Skeletal muscle satellite cell (primary cell): ENCODE data around the gene KCNIP4.
A peak's percentile ranks its signal among the peaks of the same experiment; 100 is the strongest.

ENCODE experiments used
- H3K27me3 ChIP-seq: 2 replicates; pipeline ENCODE4 v1.7.0; 2013; ENCODE audit warnings: low read length; ENCODE audit not compliant: control insufficient read depth, insufficient read depth
- H3K36me3 ChIP-seq: 2 replicates; pipeline ENCODE4 v1.7.0; 2013; ENCODE audit warnings: mild to moderate bottlenecking, control low read depth, low read length; ENCODE audit not compliant: insufficient read depth
- H3K4me1 ChIP-seq: 2 replicates; pipeline ENCODE4 v1.7.0; 2013; ENCODE audit warnings: low read length; ENCODE audit not compliant: control insufficient read depth, insufficient read depth
- H3K4me2 ChIP-seq: 2 replicates; pipeline ENCODE4 v1.7.0; 2013; ENCODE audit warnings: mild to moderate bottlenecking, low read length
- H3K4me3 ChIP-seq: 2 replicates; pipeline ENCODE4 v1.7.0; 2013; ENCODE audit warnings: low read length
- H3K9ac ChIP-seq: 2 replicates; pipeline ENCODE4 v1.7.0; 2013; ENCODE audit warnings: mild to moderate bottlenecking, low read depth, low read length, moderate library complexity
- H3K9me3 ChIP-seq: replicated peaks from 2 replicates; pipeline ENCODE4 v1.7.0; 2013; ENCODE audit warnings: mild to moderate bottlenecking, control low read depth, low read length

Gene KCNIP4

GRCh38 chr4:21845663-21846062 lies 102.9 kb downstream of the KCNIP4 start:
- H3K9ac ChIP-seq, result peak overlapping the region; percentile 16
- peak overlapping the region; percentile 3 for H3K4me2 ChIP-seq
- peaks cover 25% of the 10 kb centered on the region for H3K4me1 ChIP-seq
- H3K9me3 ChIP-seq, result no peaks in the 10 kb centered on the region
- no peaks in the 10 kb centered on the region for H3K27me3 ChIP-seq
- no peak overlapping the region for H3K4me3 ChIP-seq
- no peaks in the 10 kb centered on the region for H3K36me3 ChIP-seq

- Histone ChIP-seq H3K9me3 (no peaks in the 10 kb centered on the region), H3K9ac (no peak overlapping the region), H3K4me1 (peaks cover 10% of the 10 kb centered on the region), H3K27me3 (no peaks in the 10 kb centered on the region), H3K4me2 (peak overlapping the region; percentile 4), H3K36me3 (no peaks in the 10 kb centered on the region), H3K4me3 (no peak overlapping the region)
Observed at GRCh38 chr4:21835712-21836111, 112.9 kb downstream of the KCNIP4 start.

- Histone ChIP-seq H3K4me2 (no peak overlapping the region), H3K9me3 (no peaks in the 10 kb centered on the region), H3K4me3 (no peak overlapping the region), H3K36me3 (no peaks in the 10 kb centered on the region), H3K4me1 (no peaks in the 10 kb centered on the region), H3K27me3 (no peaks in the 10 kb centered on the region), H3K9ac (no peak overlapping the region)
Observed at GRCh38 chr4:21830272-21830671, 118.3 kb downstream of the KCNIP4 start.

- no peaks in the 10 kb centered on the region for H3K27me3 ChIP-seq
- H3K9ac ChIP-seq, result no peak overlapping the region
- H3K4me1 ChIP-seq, result no peaks in the 10 kb centered on the region
- H3K36me3 ChIP-seq, result no peaks in the 10 kb centered on the region
- H3K4me2 ChIP-seq, result no peak overlapping the region
- H3K4me3 ChIP-seq, result no peak overlapping the region
- H3K9me3 ChIP-seq, result no peaks in the 10 kb centered on the region
Observed at GRCh38 chr4:21827575-21827974, 121.0 kb downstream of the KCNIP4 start.

GRCh38 chr4:21826071-21826470 lies 122.5 kb downstream of the KCNIP4 start:
- no peaks in the 10 kb centered on the region for H3K27me3 ChIP-seq
- no peaks in the 10 kb centered on the region for H3K36me3 ChIP-seq
- no peak overlapping the region for H3K9ac ChIP-seq
- H3K9me3 ChIP-seq, result no peaks in the 10 kb centered on the region
- no peak overlapping the region for H3K4me3 ChIP-seq
- H3K4me1 ChIP-seq, result no peaks in the 10 kb centered on the region
- no peak overlapping the region for H3K4me2 ChIP-seq

- no peak overlapping the region for H3K4me3 ChIP-seq
- no peaks in the 10 kb centered on the region for H3K27me3 ChIP-seq
- H3K36me3 ChIP-seq, result no peaks in the 10 kb centered on the region
- H3K4me1 ChIP-seq, result no peaks in the 10 kb centered on the region
- H3K4me2 ChIP-seq, result no peak overlapping the region
- no peaks in the 10 kb centered on the region for H3K9me3 ChIP-seq
- H3K9ac ChIP-seq, result no peak overlapping the region
Observed at GRCh38 chr4:21819086-21819485, 129.5 kb downstream of the KCNIP4 start.

GRCh38 chr4:21815651-21816377 lies 132.8 kb downstream of the KCNIP4 start:
- H3K9ac ChIP-seq, result no peak overlapping the region
- peaks cover 11% of the 10 kb centered on the region for H3K4me1 ChIP-seq
- no peaks in the 10 kb centered on the region for H3K36me3 ChIP-seq
- no peak overlapping the region for H3K4me2 ChIP-seq
- H3K9me3 ChIP-seq, result no peaks in the 10 kb centered on the region
- no peaks in the 10 kb centered on the region for H3K27me3 ChIP-seq
- no peak overlapping the region for H3K4me3 ChIP-seq

GRCh38 chr4:21811565-21811964 lies 137.0 kb downstream of the KCNIP4 start:
- Histone ChIP-seq H3K9ac (no peak overlapping the region), H3K4me3 (no peak overlapping the region), H3K27me3 (no peaks in the 10 kb centered on the region), H3K4me2 (no peak overlapping the region), H3K9me3 (no peaks in the 10 kb centered on the region), H3K4me1 (peaks cover 16% of the 10 kb centered on the region), H3K36me3 (no peaks in the 10 kb centered on the region)

GRCh38 chr4:21806991-21807390 lies 141.6 kb downstream of the KCNIP4 start:
- H3K36me3 ChIP-seq, result no peaks in the 10 kb centered on the region
- H3K4me3 ChIP-seq, result no peak overlapping the region
- H3K4me2 ChIP-seq, result no peak overlapping the region
- peaks cover 30% of the 10 kb centered on the region for H3K4me1 ChIP-seq
- H3K9me3 ChIP-seq, result no peaks in the 10 kb centered on the region
- no peaks in the 10 kb centered on the region for H3K27me3 ChIP-seq
- H3K9ac ChIP-seq, result no peak overlapping the region

GRCh38 chr4:21802406-21802805 lies 146.2 kb downstream of the KCNIP4 start:
- Histone ChIP-seq H3K9me3 (no peaks in the 10 kb centered on the region), H3K4me1 (peaks cover 27% of the 10 kb centered on the region), H3K36me3 (no peaks in the 10 kb centered on the region), H3K4me2 (peak overlapping the region; percentile 52), H3K9ac (peak overlapping the region; percentile 63), H3K4me3 (no peak overlapping the region), H3K27me3 (no peaks in the 10 kb centered on the region)

- Histone ChIP-seq H3K27me3 (no peaks in the 10 kb centered on the region), H3K9ac (peak overlapping the region; percentile 63), H3K4me2 (peak overlapping the region; percentile 52), H3K36me3 (no peaks in the 10 kb centered on the region), H3K4me3 (no peak overlapping the region), H3K4me1 (peaks cover 23% of the 10 kb centered on the region), H3K9me3 (no peaks in the 10 kb centered on the region)
Observed at GRCh38 chr4:21801661-21802385, 146.7 kb downstream of the KCNIP4 start.

GRCh38 chr4:21795091-21795490 lies 153.5 kb downstream of the KCNIP4 start:
- Histone ChIP-seq H3K4me2 (no peak overlapping the region), H3K4me3 (no peak overlapping the region), H3K9ac (no peak overlapping the region), H3K27me3 (no peaks in the 10 kb centered on the region), H3K36me3 (no peaks in the 10 kb centered on the region), H3K4me1 (peaks cover 20% of the 10 kb centered on the region), H3K9me3 (no peaks in the 10 kb centered on the region)
